K562 (cell line): ENCODE measurements around the gene NODAL. TPM values are rescaled to one million over a fixed set of nuclear protein-coding genes. Genes with fewer than 3 reads are reported as not detected.

Source experiments
- CHD2 ChIP-seq: IDR thresholded peaks from 2 replicates; pipeline ENCODE4 v1.6.1; 2011; ENCODE audit warnings: low read depth, low read length
- HOXB6 ChIP-seq: fragments of 250-450 bp; sonication (Bioruptor Pico); IDR thresholded peaks from 2 replicates; pipeline ENCODE4 v1.5.1; 2022; ENCODE audit warnings: mild to moderate bottlenecking, borderline replicate concordance
- ILK ChIP-seq: fragments of 450-650 bp; IDR thresholded peaks from 2 replicates; pipeline ENCODE4 v1.6.1; 2016; ENCODE audit warnings: missing genetic modification characterization, low read depth, mild to moderate bottlenecking, missing compliant biosample characterization, moderate library complexity, borderline replicate concordance
- NCOA4 ChIP-seq: fragments of 450-650 bp; IDR thresholded peaks from 2 replicates; pipeline ENCODE4 v1.6.1; 2018; ENCODE audit warnings: mild to moderate bottlenecking; ENCODE audit not compliant: partially characterized antibody
- PHF8 ChIP-seq: fragments of 200-600 bp; sonication (generic); IDR thresholded peaks from 2 replicates; pipeline ENCODE4 v1.6.1; 2012; ENCODE audit warnings: mixed run types, mild to moderate bottlenecking, inconsistent platforms, low read length, moderate library complexity, borderline replicate concordance
- POLR2H ChIP-seq: IDR thresholded peaks from 2 replicates; pipeline ENCODE4 v1.6.1; 2016; ENCODE audit warnings: missing genetic modification characterization, low read depth, mild to moderate bottlenecking, control low read depth, missing compliant biosample characterization, moderate library complexity
- SLC30A9 ChIP-seq: fragments of 250-450 bp; sonication (Bioruptor Pico); IDR thresholded peaks from 2 replicates; pipeline ENCODE4 v1.8.0; 2022; ENCODE audit warnings: mild to moderate bottlenecking, moderate library complexity
- TAL1 ChIP-seq: fragments of 450-650 bp; IDR thresholded peaks from 2 replicates; pipeline ENCODE4 v1.6.1; 2016; ENCODE audit warnings: mild to moderate bottlenecking
- TEAD4 ChIP-seq, 2 experiments: sonication (generic) in 1 of 2; formaldehyde crosslinking in 1 of 2; IDR thresholded peaks; 2 replicates each; pipeline versions ENCODE4 v1.6.1 to v1.8.0; 2012 to 2022; ENCODE audit warnings: borderline replicate concordance in 1 of 2, inconsistent platforms in 1 of 2, low read length in 1 of 2, mild to moderate bottlenecking in 1 of 2, missing genetic modification reagents in 1 of 2
- XRCC5 ChIP-seq: fragments of 200-400 bp; formaldehyde crosslinking; IDR thresholded peaks from 2 replicates; pipeline ENCODE4 v1.6.1; 2017; ENCODE audit warnings: low read depth, mild to moderate bottlenecking, low read length
- ZNF134 ChIP-seq: fragments of 250-450 bp; sonication (Bioruptor Pico); conservative IDR thresholded peaks from 2 replicates; pipeline ENCODE4 v1.4.0; 2020
- ZNF23 ChIP-seq: fragments of 250-450 bp; sonication (Bioruptor Pico); IDR thresholded peaks from 2 replicates; pipeline ENCODE4 v1.4.0; 2020; ENCODE audit warnings: mild to moderate bottlenecking
- ZNF316 ChIP-seq: fragments of 450-650 bp; IDR thresholded peaks from 2 replicates; pipeline ENCODE4 v1.6.1; 2016
- ZNF668 ChIP-seq: fragments of 250-450 bp; sonication (Bioruptor Pico); IDR thresholded peaks from 2 replicates; pipeline ENCODE4 v1.8.0; 2022; ENCODE audit warnings: mild to moderate bottlenecking, inconsistent platforms
- ZSCAN29 ChIP-seq: fragments of 450-650 bp; IDR thresholded peaks from 2 replicates; pipeline ENCODE4 v1.6.1; 2017
- polyA plus RNA-seq, 8 experiments: library from polyadenylated mRNA; depleted of rRNA in 4 of 8; stranded (reverse) in 5 of 8; unstranded in 3 of 8; fragments of >200 nt; fragmentation: Nextera tagmentation in 2 of 8; fragmentation: Illumina TruSeq in 1 of 8; extraction: Ambion mirVana in 2 of 8; extraction: Trizol in 1 of 8; gene quantifications; 2 replicates each; pipeline versions ENCODE4 v1.2.1 to v1.2.3, GENCODE V29; 2011 to 2014; ENCODE audit warnings: inconsistent platforms in 1 of 8, missing spikeins in 1 of 8
- total RNA-seq, 7 experiments: library from RNA; depleted of rRNA in 6 of 7; stranded (reverse); fragments of >200 nt in 6 of 7; fragmentation: Illumina TruSeq in 2 of 7; extraction: Trizol in 2 of 7; gene quantifications; 2 replicates each; pipeline versions ENCODE4 v1.2.1 to v1.2.3, GENCODE V29; 2011 to 2021; ENCODE audit warnings: low replicate concordance in 1 of 7
- TF ChIP-seq, protein P1 (sequence below): sonication (generic); formaldehyde crosslinking; IDR thresholded peaks from 2 replicates; pipeline ENCODE4 v1.8.1; 2023; ENCODE audit warnings: mild to moderate bottlenecking, missing genetic modification reagents
- TF ChIP-seq, protein P2 (sequence below): fragments of 450-650 bp; IDR thresholded peaks from 2 replicates; pipeline ENCODE4 v1.6.1; 2016
- TF ChIP-seq, protein P3 (sequence below): sonication (generic); formaldehyde crosslinking; IDR thresholded peaks from 2 replicates; pipeline ENCODE4 v1.8.0; 2023; ENCODE audit warnings: mild to moderate bottlenecking, missing genetic modification reagents
- TF ChIP-seq, protein P4 (sequence below): fragments of 250-450 bp; sonication (Bioruptor Pico); IDR thresholded peaks from 2 replicates; pipeline ENCODE4 v1.4.0; 2020; ENCODE audit warnings: mild to moderate bottlenecking, moderate library complexity

NODAL gene
- total and polyA plus RNA-seq, 9 of the 15 experiments (the other 6 are each of a cell fraction or from before 2014, with no cell fraction given): not detected

DNA sequence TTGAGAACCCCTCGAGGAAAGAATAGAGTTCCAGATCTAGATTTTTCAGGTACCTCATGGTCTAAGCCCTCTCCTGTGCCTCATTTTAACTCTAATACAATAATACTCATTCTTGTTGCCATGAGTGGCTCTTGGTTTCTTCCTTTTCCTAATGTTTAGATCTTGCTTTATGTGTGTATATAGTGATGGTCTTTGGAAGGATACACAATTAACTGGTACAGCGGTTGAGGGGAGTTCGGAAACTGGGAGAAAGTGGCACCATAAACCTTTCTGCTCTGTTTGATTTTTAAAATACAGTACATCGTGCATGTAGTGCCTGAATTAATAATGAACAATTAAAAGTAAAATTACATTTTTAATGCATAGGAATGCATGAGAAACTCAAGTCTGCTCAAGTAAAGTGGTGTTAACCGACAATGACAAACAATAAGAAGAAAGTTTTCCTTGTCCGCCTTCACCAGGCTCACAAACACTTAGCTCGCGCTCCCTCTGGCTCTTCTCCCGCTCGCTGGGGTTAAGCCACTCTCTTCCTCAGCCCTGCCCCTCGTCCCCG is 37.9 kb downstream of the NODAL start (continued):
- TF ChIP-seq, protein P1, sequence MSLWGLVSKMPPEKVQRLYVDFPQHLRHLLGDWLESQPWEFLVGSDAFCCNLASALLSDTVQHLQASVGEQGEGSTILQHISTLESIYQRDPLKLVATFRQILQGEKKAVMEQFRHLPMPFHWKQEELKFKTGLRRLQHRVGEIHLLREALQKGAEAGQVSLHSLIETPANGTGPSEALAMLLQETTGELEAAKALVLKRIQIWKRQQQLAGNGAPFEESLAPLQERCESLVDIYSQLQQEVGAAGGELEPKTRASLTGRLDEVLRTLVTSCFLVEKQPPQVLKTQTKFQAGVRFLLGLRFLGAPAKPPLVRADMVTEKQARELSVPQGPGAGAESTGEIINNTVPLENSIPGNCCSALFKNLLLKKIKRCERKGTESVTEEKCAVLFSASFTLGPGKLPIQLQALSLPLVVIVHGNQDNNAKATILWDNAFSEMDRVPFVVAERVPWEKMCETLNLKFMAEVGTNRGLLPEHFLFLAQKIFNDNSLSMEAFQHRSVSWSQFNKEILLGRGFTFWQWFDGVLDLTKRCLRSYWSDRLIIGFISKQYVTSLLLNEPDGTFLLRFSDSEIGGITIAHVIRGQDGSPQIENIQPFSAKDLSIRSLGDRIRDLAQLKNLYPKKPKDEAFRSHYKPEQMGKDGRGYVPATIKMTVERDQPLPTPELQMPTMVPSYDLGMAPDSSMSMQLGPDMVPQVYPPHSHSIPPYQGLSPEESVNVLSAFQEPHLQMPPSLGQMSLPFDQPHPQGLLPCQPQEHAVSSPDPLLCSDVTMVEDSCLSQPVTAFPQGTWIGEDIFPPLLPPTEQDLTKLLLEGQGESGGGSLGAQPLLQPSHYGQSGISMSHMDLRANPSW (CRISPR knock-in tag): no peak
- no peak for TF ChIP-seq NCOA4
- no peak for TF ChIP-seq ZNF134
- no peak for TF ChIP-seq SLC30A9 (CRISPR knock-in tag)
- TF ChIP-seq ZNF316: no peak
- TF ChIP-seq XRCC5: no peak
- TF ChIP-seq, protein P2, sequence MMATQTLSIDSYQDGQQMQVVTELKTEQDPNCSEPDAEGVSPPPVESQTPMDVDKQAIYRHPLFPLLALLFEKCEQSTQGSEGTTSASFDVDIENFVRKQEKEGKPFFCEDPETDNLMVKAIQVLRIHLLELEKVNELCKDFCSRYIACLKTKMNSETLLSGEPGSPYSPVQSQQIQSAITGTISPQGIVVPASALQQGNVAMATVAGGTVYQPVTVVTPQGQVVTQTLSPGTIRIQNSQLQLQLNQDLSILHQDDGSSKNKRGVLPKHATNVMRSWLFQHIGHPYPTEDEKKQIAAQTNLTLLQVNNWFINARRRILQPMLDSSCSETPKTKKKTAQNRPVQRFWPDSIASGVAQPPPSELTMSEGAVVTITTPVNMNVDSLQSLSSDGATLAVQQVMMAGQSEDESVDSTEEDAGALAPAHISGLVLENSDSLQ: no peak
- TF ChIP-seq, protein P3, sequence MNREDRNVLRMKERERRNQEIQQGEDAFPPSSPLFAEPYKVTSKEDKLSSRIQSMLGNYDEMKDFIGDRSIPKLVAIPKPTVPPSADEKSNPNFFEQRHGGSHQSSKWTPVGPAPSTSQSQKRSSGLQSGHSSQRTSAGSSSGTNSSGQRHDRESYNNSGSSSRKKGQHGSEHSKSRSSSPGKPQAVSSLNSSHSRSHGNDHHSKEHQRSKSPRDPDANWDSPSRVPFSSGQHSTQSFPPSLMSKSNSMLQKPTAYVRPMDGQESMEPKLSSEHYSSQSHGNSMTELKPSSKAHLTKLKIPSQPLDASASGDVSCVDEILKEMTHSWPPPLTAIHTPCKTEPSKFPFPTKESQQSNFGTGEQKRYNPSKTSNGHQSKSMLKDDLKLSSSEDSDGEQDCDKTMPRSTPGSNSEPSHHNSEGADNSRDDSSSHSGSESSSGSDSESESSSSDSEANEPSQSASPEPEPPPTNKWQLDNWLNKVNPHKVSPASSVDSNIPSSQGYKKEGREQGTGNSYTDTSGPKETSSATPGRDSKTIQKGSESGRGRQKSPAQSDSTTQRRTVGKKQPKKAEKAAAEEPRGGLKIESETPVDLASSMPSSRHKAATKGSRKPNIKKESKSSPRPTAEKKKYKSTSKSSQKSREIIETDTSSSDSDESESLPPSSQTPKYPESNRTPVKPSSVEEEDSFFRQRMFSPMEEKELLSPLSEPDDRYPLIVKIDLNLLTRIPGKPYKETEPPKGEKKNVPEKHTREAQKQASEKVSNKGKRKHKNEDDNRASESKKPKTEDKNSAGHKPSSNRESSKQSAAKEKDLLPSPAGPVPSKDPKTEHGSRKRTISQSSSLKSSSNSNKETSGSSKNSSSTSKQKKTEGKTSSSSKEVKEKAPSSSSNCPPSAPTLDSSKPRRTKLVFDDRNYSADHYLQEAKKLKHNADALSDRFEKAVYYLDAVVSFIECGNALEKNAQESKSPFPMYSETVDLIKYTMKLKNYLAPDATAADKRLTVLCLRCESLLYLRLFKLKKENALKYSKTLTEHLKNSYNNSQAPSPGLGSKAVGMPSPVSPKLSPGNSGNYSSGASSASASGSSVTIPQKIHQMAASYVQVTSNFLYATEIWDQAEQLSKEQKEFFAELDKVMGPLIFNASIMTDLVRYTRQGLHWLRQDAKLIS (CRISPR knock-in tag): no peak
- TF ChIP-seq TAL1: no peak
- TF ChIP-seq ZNF668 (CRISPR knock-in tag): no peak
- TF ChIP-seq HOXB6: no peak
- TF ChIP-seq ZSCAN29: no peak
- TF ChIP-seq PHF8: no peak
- peak; percentile 80 for TF ChIP-seq POLR2H (tag)
- TF ChIP-seq ILK (tag): no peak
- no peak for TF ChIP-seq CHD2
- no peak for TF ChIP-seq ZNF23 (CRISPR knock-in tag)
- no peak for TF ChIP-seq TEAD4 (IDR thresholded peaks at IDR 0.05; ENCODE audit: low read length)
- TF ChIP-seq TEAD4 (CRISPR knock-in tag; IDR thresholded peaks at IDR 0.05; ENCODE audit: borderline replicate concordance): no peak
- TF ChIP-seq, protein P4, sequence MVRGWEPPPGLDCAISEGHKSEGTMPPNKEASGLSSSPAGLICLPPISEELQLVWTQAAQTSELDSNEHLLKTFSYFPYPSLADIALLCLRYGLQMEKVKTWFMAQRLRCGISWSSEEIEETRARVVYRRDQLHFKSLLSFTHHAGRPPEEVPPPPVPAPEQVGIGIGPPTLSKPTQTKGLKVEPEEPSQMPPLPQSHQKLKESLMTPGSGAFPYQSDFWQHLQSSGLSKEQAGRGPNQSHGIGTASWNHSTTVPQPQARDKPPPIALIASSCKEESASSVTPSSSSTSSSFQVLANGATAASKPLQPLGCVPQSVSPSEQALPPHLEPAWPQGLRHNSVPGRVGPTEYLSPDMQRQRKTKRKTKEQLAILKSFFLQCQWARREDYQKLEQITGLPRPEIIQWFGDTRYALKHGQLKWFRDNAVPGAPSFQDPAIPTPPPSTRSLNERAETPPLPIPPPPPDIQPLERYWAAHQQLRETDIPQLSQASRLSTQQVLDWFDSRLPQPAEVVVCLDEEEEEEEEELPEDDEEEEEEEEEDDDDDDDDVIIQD (CRISPR knock-in tag): no peak
